Kidney glomerular epithelial cell (primary cell): ENCODE data around the gene MYRF.

Experiments used
- DNase-seq: peaks from one replicate; lab custom pipeline; 2025; lab: John Stamatoyannopoulos, UW

The MYRF gene

DNA sequence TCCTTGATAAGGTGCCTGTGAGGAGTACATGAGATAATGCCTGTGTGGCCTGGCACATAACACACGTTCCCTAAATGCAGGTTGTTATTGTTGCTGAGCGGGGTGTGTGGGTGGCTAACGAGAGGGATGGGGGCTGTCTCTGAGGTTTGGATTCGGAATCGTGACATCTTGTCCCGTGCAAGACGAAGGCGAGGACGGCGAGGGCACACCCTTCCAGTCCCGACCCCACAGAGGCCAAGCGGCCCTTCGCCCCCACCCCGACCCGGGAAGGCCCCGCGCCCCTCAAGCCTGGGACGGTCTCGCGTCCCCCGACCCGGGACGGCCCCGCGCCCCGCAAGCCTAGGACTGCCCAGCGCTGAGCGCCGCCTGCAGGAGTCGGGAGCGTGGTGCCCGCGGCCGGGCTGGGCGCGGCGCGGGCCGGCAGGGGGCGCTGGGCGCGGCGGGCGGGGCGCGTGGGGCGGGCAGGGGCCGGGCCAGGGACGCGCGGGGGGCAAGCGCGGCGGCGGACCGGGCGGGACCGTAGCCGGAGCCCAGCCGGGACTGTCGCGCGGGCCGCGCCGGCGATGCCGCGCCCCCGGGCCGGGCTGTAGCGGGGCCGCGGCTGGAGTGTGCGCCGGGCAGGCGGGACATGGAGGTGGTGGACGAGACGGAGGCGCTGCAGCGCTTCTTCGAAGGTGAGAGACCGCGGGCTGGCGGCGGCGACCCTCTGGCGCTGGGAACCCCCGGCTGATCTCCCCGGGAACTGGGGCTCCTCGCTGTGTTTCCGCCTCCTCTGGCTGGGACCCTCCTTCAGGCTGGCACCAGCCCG is at the start of gene MYRF:
Gene MYRF (plus strand): TSS at position 520 of the 808 bp plus-strand sequence. CDS start 109 bp downstream, at position 629.
- no peak for DNase-seq

DNA sequence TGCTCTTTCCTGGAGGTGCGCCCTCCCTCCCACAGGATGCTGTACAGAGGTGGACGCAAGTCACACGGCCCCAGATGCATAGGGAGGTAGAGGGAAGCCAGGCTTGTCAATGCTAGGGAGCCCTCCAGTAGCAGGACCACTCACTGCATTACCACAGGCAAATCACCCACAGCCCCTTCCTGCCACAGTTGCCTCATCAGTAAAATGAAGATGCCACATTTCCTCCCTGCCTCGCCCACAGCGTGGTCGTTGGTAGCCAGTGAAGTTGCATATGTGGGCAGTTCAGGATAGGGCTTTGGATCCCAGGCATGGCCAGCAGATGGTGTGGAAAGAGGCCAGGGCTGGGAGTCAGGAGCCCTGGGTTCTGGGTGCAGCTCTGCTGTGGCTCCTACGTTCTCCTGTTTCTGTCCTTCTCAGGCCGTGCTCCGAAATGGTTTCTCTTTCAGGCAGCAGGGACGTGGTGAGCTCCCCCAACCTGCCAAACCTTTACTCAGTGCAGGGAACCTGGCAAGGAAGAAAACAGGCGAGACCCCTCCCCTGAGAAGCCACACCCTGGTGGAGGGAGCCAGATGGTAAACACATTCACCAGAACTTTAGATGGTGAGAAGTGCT is 49.6 kb upstream of the MYRF start:
- DNase-seq: no peak

DNA sequence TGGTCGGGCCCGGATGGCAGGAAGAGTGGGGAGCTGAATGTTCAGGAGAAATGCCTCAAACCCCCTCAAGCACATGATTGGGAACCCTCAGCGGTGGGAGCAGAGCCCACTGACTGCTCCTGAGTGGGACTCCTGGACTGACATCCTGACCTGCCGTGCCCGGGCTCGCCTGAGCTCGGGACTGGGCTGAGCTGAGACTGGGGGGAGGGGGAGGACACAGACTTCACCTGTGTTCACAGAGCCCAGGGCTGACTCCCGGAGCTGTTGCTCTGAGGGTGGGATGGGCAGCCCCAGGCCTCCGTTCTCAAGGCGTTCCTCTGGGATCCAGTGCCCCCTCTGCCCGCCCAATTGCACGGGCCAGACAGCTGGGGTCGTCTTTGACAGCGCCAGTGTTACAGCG is 47.6 kb upstream of the MYRF start:
- no peak for DNase-seq

DNA sequence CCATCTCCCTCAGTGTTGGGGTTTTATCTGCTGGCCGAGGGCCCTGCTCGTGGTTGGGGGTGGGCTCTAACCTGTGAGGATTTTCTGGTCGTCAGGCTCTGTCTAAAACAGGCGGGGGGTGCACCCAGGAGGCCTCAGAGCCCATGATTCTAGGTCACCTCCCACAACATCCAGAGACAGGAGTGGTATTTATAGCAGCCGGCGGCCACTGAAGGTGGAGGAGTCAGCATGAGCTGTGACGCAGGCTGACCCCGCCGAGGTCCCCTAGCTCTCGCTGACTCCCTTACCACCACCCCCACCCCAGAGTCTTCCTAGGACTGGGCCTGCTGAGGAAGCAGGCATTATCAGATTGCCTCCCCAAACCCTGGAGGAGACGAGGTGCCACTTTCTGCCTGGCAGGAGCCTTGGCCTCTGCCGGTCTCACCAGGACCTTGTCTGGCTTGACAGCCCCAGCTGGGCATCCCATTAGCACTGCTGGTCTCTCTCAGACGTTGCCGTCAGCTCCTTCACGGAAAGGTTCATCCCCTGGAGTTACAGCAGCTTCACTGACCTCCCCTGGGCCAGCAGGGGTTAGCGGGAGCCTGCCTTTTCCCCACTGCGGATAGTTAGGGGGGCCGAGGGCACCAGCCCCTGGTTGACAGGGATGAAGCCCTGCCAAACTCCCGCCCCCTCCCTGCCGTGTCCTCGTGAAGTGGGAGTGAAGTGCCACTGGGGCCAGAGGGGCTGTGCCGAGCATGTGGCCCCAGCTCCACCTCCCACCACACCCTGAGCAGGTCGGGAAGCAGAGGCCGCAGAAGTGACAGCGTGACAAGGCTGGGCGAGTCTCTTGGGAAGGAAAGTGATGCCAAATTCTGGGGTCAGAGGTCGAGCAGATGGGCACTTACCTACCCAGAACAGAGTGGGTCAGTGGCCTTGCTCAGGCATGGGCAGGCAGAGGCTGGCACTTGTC is 45.7 kb upstream of the MYRF start:
- DNase-seq: no peak

DNA sequence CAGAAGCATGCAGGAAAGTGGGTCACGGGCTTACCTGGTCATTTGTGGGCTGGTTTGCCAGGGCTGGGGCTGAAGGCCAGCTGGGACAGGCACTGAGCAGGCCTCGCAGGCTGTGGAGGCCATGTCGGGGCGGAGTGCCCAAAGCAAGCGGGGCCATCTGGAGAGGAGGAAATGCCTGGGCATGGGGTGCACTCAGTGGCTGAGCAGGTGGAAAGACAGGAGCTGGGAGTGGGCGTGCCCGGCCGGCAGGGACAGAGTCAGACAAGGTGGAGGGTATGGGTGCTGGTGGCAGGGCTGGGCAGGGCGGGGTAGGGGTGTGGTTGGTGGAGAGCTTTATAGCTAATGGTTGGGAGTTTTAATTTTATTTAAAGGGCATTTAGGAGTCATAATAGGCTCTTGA is 44.9 kb upstream of the MYRF start:
- DNase-seq: no peak

DNA sequence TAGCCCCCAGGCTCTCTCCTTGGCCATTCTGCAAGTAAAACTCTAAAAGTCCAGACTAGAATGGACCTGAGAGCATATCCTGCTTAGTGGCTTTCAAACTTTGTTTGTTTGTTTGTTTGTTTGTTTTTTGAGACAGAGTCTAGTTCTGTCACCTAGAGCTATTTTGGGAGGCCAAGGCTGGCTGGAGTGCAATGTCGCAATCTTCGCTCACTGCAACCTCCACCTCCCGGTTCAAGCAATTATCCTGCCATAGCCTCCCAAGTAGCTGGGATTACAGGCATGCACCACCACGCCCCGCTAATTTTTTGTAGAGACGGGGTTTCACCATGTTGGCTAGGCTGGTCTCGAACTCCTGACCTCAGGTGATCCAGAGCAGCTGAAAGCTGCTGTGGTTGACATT is 43.3 kb upstream of the MYRF start:
- DNase-seq: no peak

DNA sequence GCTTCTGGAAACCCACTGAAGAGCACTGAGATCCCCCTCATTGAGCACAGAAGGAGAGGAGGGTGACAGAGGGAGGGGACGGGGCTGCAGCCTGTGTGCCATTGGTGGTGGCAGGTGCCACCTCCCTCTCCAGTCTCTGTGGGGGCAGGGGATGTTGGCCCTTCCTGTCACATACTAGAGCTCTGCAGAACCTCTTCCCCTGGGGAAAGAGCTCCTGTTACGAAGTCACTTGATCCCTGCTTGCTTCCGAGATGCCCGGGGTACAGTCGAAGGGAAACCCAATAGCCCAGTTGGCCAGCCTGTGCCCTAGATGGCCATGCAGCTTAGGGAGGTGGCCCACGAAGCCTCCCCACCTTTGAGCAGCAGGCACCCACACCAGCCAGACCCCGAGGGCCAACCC is 42.9 kb upstream of the MYRF start:
- no peak for DNase-seq

DNA sequence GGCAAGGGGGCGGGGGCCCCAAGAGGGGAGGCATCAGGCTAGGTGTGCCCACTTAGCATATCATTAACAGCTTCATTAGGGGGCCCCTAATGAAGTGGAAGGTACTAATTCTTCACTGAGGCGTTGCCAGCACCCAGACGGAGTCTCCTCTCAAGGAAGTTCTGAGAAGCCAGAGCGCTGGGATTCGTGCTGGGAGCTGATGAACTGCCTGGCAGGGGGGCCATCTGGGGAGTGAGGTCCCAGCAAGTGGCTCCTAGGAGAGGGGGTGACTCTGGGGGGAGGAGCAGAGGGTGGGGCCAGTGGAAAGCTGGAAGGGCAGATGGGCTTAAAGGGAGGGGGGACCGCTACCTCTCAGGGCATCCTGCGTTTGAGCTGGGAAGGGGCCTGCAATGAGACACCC is 42.4 kb upstream of the MYRF start:
- no peak for DNase-seq

DNA sequence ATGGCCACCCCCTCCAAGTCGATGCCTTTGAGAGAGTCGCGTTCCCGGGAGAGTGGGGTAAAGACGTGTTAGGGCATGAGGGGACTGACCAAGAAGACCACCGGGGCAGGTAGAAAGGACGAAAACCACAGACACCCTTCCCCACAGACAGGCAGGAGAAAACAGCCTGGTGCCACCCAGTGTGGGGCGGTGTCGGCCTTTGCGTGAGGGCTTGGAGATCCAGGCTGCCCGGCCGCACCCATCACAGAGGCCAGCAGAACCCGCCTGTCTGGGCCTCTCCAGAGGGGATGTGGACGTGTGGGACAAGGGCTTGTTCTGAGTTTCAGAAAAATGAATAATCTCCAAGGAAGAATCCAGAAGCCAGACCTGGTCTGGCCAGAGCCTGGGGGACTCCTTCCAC is 41.4 kb upstream of the MYRF start:
- DNase-seq: no peak

DNA sequence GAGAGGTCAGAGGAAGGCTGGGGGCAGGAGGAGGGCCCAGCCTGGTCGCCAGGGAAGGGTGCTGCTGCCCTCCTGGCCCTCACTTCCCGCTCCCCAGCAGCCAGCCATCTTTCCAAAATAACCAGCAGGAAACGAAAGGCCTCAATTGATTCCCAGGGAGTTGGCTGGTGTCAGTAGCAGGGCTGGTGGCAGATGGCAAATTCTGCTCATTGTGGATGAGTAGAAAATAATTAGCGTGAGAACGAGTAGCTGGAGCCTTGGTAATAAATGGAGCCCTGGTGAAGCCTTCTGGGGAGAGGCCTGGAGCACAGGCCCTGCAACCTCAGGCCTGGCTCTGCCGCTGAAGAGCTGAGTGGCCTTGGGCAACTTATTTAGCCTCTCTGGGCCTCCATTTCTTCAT is 40.9 kb upstream of the MYRF start:
- DNase-seq: no peak

DNA sequence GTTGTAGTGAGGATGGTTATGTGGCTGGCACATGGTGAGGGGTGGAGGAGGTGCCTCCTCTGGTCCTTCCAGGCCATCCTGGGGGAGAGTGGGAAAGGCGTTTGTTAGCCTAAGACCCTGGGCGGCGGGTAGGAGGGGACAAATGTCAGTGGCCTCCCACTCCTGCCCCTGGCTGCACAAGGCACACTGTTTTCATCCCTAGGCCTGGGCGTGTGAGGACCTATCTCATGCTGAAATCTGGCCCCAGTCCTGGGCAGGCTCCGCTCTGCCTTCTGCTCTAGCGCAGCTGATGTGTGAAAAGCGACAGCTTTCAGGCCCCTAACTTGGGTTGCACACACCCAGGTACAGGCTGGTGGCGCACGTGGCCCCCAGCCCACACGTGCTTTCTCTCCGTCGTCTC is 40.1 kb upstream of the MYRF start:
- DNase-seq: no peak

DNA sequence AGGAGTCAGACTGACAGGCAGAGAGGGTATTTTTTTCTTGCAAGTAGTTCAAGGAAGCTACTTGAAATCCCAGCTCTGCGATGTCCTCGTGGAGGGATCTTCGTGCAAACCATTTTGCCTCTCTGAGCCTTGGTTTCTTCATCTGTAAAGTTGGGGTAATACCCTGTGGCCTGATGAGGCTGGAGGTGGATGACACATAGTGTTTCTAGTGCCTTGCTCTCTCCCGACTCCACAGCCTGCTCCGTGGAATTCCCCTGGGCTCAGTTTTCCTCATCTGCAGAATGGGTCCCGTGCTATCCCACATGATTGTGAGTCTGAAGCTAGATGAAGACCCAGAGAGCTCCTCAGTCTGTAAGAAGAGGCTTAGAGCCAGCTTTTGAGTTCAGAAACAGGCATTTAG is 39.6 kb upstream of the MYRF start:
- DNase-seq: no peak

DNA sequence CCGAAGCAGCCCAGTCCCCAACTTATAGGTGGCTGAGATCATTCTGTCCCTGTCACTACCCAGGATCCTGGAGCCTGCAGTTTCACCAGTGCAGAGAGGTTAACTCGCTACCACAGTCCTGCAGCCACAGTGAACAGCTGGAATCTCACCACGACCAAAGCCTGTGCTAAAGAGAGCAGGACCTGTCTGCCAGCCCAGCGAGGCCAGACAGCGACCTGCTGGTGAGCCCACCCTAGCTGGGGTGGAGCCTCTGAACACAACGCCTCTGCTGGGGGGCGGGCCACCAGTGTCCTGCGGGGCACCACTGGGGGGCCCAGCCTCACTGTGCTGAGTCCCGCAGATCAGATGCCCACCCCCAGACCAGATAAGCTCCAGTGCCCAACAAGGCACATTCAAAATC is 39.0 kb upstream of the MYRF start:
- DNase-seq: no peak

DNA sequence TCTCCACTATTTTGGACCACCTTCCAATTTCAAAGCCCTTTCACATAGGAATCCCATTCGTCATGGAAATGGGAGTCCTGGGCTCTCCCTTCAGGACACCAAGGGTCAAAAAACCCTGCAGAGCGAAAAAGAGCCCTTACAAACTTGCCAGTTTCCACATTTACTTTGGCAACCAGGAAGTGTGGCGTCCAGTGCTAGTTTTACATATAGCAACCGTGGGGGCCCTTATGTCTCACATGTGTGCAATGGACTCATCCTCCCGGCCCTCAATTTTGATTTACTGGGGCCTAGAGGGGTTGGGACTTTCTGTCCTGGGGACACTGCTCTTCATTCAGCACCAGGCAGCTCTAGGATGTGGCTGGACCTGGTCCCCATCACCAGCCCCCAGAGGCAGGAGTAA is 38.5 kb upstream of the MYRF start:
- no peak for DNase-seq

DNA sequence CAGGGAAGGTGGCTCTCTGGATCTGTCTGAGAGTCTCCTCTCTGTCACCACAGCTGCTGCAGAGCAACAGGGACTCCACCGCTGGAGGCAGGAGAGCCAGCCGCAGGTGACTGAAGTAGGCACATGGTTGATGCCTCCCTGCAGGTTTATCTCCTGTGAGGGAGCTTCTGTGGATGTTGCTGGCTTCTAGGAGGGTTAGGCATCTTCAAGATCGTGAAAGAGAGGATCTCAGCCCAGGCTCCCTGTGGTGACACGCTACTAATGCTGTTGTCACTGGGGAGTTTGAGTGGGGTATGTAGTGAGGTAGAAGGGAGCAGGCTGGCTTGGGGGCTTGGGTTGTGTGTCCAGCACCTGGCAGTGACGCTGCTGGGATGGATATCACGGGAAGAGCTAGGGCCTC is 38.1 kb upstream of the MYRF start:
- no peak for DNase-seq

DNA sequence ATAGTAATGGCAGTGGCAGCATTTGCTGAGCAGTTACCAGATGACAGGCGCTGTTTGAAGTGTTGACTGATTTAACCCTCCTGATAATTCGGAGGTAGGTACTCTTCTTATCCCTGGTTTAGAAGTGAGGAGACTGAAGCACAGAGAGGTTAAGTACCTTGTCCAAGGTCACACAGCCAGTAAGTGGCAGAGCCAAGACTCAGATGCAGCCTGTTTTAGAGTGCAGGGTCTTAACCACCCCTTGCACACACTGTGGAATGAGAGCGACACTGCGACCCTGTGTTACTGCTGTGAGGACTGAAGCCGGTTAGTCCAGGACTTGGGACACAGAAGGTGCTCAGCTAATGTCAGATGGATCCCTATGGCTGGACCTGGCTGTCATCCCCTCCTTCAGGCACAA is 37.5 kb upstream of the MYRF start:
- DNase-seq: no peak

DNA sequence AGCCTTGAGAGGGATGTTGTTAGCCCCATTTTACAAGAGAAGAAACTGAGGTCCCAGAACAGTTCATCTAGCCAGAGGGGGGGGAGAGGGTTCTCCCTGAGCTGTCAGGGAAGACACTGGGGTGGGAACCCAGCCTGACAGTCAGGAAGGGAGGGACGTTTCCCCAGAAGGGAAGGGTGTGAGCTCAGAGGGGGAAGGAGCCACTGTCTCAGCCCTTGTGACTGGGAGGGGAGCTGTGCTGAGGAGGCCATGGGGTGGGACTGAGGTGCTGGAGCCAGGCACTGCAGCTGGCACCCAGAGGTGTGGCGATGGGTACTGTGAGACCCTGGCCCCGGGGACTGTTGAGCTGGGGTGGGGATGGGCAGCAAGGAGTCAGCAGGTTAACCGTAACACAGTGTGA is 36.6 kb upstream of the MYRF start:
- DNase-seq: no peak

DNA sequence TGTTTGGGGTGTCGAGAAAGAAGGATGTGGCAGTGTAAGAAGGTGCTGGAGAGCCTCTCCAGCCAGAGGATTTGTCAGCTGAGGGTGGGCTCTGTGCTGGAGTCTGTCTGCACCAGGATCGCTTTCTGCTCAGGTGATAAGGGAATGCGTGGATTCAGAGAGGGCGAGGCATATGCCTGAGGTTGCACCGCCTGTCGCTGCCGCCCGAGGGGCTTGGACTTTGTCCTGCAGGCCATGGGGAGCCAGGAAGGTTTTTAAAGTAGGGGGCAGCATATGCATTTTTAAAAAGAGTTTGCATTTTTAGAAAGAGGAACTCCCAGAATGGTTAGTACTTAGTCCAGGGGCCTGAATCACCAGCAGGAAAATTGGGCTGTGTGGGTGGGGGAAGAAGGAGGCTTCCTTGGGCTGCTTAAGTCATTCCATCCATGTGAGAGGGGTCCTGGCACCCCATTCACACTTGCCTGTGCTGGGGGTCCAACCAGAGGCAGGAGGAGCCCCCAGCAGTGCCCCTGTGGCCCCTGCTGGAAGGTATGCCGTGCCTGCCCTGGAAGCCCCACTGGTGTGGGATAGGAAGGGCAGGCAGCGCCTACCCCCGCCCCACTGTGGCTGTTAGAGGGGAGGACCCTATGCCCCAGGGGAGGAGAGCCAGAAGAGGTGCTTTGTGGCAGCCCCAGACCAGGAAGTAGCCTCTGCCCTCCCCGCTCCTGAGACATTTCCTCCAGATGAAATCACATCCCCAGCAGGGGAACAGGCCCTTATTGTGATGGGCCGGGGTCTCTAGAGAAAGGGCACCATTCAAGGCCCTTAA is 35.8 kb upstream of the MYRF start:
- no peak for DNase-seq

DNA sequence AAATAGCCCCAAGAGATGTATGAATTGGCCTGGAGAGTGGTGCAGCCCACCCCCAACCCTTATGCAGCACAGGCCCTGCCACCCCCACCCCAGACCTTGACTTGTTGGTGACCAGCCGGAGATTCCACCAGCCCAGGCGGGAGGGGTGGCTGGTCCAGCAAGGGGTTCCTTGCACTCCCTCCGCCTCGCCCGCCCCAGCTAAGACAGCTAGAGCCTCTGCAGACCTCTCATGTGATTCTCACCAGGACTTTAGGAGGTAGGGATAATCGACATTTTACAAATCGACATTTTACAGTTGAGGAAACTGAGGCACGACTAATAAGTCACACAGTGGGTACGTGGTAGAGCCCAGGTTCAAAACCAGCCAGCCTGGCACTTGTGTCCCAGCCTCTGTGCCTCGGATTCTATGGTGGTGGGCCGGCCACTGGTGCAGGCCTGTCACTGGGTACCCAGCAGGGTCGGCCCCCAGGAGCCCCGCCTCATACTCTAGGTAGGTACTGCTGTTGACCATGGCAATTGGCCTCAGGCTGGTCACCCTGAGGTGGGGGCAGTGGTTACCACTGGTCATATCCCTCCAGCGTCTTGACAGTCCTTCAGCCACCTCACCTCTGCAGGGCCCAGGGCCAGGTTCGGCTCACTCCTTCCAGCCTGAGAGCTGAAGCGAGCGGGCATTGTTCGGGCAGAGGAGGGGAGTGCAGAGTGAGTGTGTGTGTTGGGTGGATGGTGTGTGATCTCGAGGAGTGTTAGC is 35.0 kb upstream of the MYRF start:
- no peak for DNase-seq

DNA sequence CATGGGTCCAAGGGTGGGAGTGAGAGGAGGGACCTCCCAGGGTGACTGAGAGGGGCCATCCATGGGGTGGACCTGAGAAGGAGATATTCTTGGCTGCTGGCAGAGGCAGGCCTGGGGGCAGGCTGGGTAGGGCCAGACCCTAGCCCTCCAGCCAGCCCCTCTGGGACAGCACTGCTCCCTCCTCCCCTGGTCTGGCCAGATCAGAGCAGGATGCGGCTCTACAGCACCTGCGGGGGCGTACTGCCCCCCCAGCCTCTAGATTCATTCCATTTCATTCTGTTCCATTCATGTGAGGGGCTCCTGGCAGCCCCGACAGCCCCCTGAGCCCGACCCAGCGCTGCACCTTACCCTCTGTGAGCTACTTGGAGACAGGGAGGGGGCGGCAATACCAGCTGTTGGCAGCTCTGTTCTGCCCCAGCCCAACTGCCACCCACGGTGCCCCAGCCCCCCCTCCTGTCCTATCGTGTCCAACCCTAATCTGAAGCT is 34.3 kb upstream of the MYRF start:
- DNase-seq: no peak
